PC-3 (cell line): Measurements from ENCODE around the gene SLC38A11. TPM values are rescaled to one million over a fixed set of nuclear protein-coding genes. Genes with fewer than 3 reads are reported as not detected.

Source experiments
- ATAC-seq: fragments of 200-7000 bp; cut with Tn5 transposase; 2 replicates; pipeline ENCODE4 v1.9.1; 2020; ENCODE audit warnings: mild to moderate bottlenecking, moderate library complexity
- BruUV-seq: library from RNA; stranded (reverse); fragments of 400-500 nt; replicated peaks from 2 replicates; lab custom pipeline; 2021; lab: Mats Ljungman, UMichigan
- CTCF ChIA-PET: fragments of 300-600 bp; sonication (Branson Sonifier 250); formaldehyde crosslinking; loops from one replicate; lab custom pipeline; 2022; ENCODE audit warnings: antibody characterized with exemption; lab: Charles Lee
- POLR2A ChIA-PET: fragments of 300-600 bp; sonication (Branson Sonifier 250); formaldehyde crosslinking; loops from one replicate; lab custom pipeline; 2022; ENCODE audit warnings: antibody characterized with exemption; ENCODE audit not compliant: unreplicated experiment; lab: Charles Lee
- DNase-seq: peaks from one replicate; pipeline ENCODE4 v3.0.0-alpha.2; 2015
- H2AFZ ChIP-seq: fragments of 300-600 bp; sonication (generic); 2 replicates; pipeline ENCODE4 v1.6.0; 2016; ENCODE audit warnings: antibody characterized with exemption, low read length
- H3F3A ChIP-seq: fragments of 300-600 bp; sonication (generic); one replicate; pipeline ENCODE4 v1.6.0; 2017; ENCODE audit warnings: antibody characterized with exemption, low read length, control low read depth, mild to moderate bottlenecking; ENCODE audit not compliant: unreplicated experiment
- H3K27ac ChIP-seq: fragments of 300-600 bp; sonication (generic); 2 replicates; pipeline ENCODE4 v1.5.1; 2016; ENCODE audit warnings: mild to moderate bottlenecking, low read length
- H3K27me3 ChIP-seq: fragments of 300-600 bp; sonication (generic); 2 replicates; pipeline ENCODE4 v1.6.1; 2016; ENCODE audit warnings: low read length, mixed read lengths
- H3K36me3 ChIP-seq: fragments of 300-600 bp; sonication (generic); 2 replicates; pipeline ENCODE4 v1.6.1; 2016; ENCODE audit warnings: low read depth, mixed run types, low read length, mixed read lengths
- H3K4me1 ChIP-seq: fragments of 300-600 bp; sonication (generic); 2 replicates; pipeline ENCODE4 v1.5.1; 2016; ENCODE audit warnings: low read length; ENCODE audit not compliant: insufficient read depth
- H3K4me2 ChIP-seq: fragments of 300-600 bp; sonication (generic); 2 replicates; pipeline ENCODE4 v1.6.0; 2016; ENCODE audit warnings: low read length
- H3K4me3 ChIP-seq: fragments of 300-600 bp; sonication (generic); 2 replicates; pipeline ENCODE4 v1.5.1; 2016; ENCODE audit warnings: mild to moderate bottlenecking, low read length, mixed read lengths
- H3K79me2 ChIP-seq: fragments of 300-600 bp; sonication (generic); 2 replicates; pipeline ENCODE4 v1.6.1; 2017; ENCODE audit warnings: low read length, mixed read lengths
- H3K9ac ChIP-seq: fragments of 300-600 bp; sonication (generic); 2 replicates; pipeline ENCODE4 v1.6.0; 2016; ENCODE audit warnings: mild to moderate bottlenecking, low read length
- H3K9me2 ChIP-seq: fragments of 300-600 bp; sonication (generic); replicated peaks from 2 replicates; pipeline ENCODE4 v1.6.1; 2016; ENCODE audit warnings: mixed run types, low read length, mixed read lengths
- H3K9me3 ChIP-seq: fragments of 300-600 bp; sonication (generic); 2 replicates; pipeline ENCODE4 v1.6.1; 2016; ENCODE audit warnings: low read length, mixed read lengths
- H4K20me1 ChIP-seq: fragments of 300-600 bp; sonication (generic); 2 replicates; pipeline ENCODE4 v1.6.1; 2016; ENCODE audit warnings: low read length, mixed read lengths
- CTCF ChIP-seq: fragments of 300-600 bp; sonication (generic); conservative IDR thresholded peaks from 2 replicates; pipeline ENCODE4 v1.5.1; 2017; ENCODE audit warnings: antibody characterized with exemption, low read depth, mild to moderate bottlenecking, low read length
- EZH2 ChIP-seq: fragments of 300-600 bp; sonication (generic); IDR thresholded peaks from one replicate; pipeline ENCODE4 v1.6.1; 2017; ENCODE audit warnings: antibody characterized with exemption, mild to moderate bottlenecking, low read length; ENCODE audit not compliant: unreplicated experiment
- EZH2phosphoT487 ChIP-seq: fragments of 300-600 bp; sonication (generic); IDR thresholded peaks from 2 replicates; pipeline ENCODE4 v1.6.1; 2018; ENCODE audit warnings: mild to moderate bottlenecking, antibody characterized with exemption, low read length, borderline replicate concordance
- intact Hi-C: fragments of 100-400 bp; cut with micrococcal nuclease; formaldehyde crosslinking; loops from 2 replicates; pipeline ENCODE4 v1.9.0; 2023
- total RNA-seq: library from RNA; depleted of rRNA; stranded (reverse); fragments of >200 nt; gene quantifications from 2 replicates; pipeline ENCODE4 v1.2.3, GENCODE V29; 2014

Gene SLC38A11
- total RNA-seq, 1 experiment from 2014 or later = 0.36 TPM

- no TSS peak for BruUV-seq
- Histone ChIP-seq H3K4me2 (no peak overlapping the region), H4K20me1 (no peaks in the 10 kb centered on the region), H3K79me2 (no peaks in the 10 kb centered on the region), H3K9ac (no peak overlapping the region), H3K9me3 (no peaks in the 10 kb centered on the region), H3K27ac (no peak overlapping the region), H3K9me2 (no peaks in the 10 kb centered on the region), H3K4me1 (no peaks in the 10 kb centered on the region), H3F3A (no peaks in the 10 kb centered on the region), H2AFZ (no peak overlapping the region), H3K27me3 (peaks cover 14% of the 10 kb centered on the region; the same call in 1 of the 2 replicates), H3K36me3 (no peaks in the 10 kb centered on the region), H3K4me3 (no peak overlapping the region)
- POLR2A ChIA-PET = interaction anchor here (0.6 kb wide), 2 partner anchors 17 to 1569 kb away, joined by 3 to 4 read pairs; no protein-coding TSS in a partner anchor
- DNase-seq (no peak), ATAC-seq (no peak)
- TF ChIP-seq EZH2phosphoT487 = no peak
- no peak for TF ChIP-seq EZH2
- no peak for TF ChIP-seq CTCF
- CTCF ChIA-PET = interaction anchor here (0.7 kb wide), 1 partner anchor 213 kb away, joined by 4 read pairs; no protein-coding TSS in a partner anchor
- intact Hi-C loops = no loop called here
These were observed 12.0 kb downstream of the SLC38A11 start for GRCh38 chr2:164943289-164943688.

- Histone ChIP-seq H3K9me2 (no peaks in the 10 kb centered on the region), H3K36me3 (no peaks in the 10 kb centered on the region), H3K27ac (no peak overlapping the region), H3K9ac (no peak overlapping the region), H3F3A (no peaks in the 10 kb centered on the region), H3K4me3 (no peak overlapping the region), H3K27me3 (peaks cover 12% of the 10 kb centered on the region; the same call in 1 of the 2 replicates), H3K4me2 (no peak overlapping the region), H3K79me2 (no peaks in the 10 kb centered on the region), H2AFZ (no peak overlapping the region), H4K20me1 (no peaks in the 10 kb centered on the region), H3K9me3 (no peaks in the 10 kb centered on the region), H3K4me1 (no peaks in the 10 kb centered on the region)
- TF ChIP-seq EZH2phosphoT487 = no peak
- TF ChIP-seq EZH2 = no peak
- no peak for TF ChIP-seq CTCF
- intact Hi-C loops = no loop called here
- CTCF ChIA-PET = no interaction called here
- DNase-seq = no peak
- no TSS peak for BruUV-seq
- POLR2A ChIA-PET = no interaction called here
- no peak for ATAC-seq
These were observed 17.4 kb downstream of the SLC38A11 start for GRCh38 chr2:164937864-164938401.
